NCI-H345 treated with DMSO at 0.1 percent for 48 hours (cell line): Measurements from ENCODE around the gene ST3GAL4.
"Not testable (repeated sequence)": the region's sequence is repeated elsewhere in the genome, so short reads cannot be mapped to it uniquely, and the experiment has no call there.

Source experiments
- DNase-seq: peaks from one replicate; lab custom pipeline; 2025; ENCODE audit not compliant: unreplicated experiment; lab: John Stamatoyannopoulos, UW

ST3GAL4 gene

GRCh38 chr11:126345759-126346585 lies 9.5 kb upstream of the ST3GAL4 start:
- no peak for DNase-seq

- DNase-seq = peak; percentile 95
Observed at GRCh38 chr11:126346586-126346940, 8.9 kb upstream of the ST3GAL4 start.

GRCh38 chr11:126346946-126347345 lies 8.5 kb upstream of the ST3GAL4 start:
- not testable (repeated sequence) for DNase-seq

DNA sequence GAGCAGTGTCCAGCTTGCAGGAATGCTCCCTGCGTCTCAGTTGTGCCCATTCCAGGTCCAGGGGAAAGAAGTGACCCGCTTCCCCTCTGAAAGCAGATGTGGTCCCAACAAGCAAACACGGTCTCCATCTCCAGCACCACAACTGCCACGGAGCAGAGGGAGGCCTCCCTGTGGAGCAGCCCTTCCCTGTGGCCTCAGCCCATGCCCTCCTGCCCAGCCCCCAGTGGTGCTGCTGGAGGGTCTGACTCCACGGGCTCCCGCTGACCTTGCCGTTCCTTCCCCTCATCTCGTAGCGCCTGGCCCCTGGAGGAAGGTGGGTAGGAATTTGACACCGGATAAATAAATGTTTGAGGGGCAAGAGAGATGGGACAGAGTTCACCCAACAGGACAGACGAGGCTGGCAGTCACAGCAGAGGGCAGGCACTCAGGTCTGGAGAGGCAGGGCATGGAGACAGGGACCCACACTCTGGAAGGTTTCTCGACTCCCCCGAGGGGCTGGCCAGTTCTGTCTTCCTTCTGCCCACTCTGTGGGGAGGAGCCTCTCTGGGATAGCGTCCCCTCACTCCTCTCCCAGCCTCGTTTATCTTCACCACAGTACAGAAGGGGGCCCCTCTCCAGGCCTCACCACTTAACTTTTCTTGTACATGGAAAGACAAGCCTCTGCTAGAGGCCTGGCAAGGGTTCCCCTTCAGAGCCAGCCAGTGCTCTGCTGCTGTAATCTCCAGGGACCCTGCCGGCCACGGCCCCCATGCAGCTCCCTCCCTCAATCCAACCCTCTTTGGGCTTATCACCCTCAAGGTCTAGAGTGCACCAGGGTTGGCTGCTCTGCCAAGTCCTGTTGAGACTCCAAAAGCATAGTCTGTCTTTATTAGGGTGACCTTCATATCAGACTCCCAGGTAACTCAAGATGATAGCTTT lies 7.5 kb upstream of the ST3GAL4 start:
- DNase-seq = no peak

GRCh38 chr11:126348806-126349582 lies 6.5 kb upstream of the ST3GAL4 start:
- DNase-seq = no peak

DNA sequence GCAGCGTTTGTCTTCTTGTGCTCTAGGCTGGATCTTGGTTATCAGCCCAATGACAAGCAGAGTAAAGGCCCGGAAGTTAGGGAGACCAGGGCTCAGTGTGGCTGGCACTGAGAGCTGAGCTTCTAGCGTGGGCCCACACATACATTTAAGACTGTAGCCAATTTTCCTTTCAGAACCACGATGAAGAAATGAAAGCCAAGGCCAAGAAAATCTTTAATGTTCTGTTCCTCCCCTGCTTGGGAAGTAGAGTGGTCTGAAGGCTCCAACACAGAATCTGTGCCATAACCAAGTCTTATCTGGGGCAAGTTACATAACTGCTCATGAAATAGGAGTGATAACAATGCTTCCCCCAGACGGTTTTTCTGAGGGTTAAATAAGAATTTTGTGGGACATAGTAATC lies 4.7 kb upstream of the ST3GAL4 start:
- no peak for DNase-seq

GRCh38 chr11:126352163-126352562 lies 3.3 kb upstream of the ST3GAL4 start:
- no peak for DNase-seq

- DNase-seq = no peak
Observed at GRCh38 chr11:126352934-126353801, 2.3 kb upstream of the ST3GAL4 start.

DNA sequence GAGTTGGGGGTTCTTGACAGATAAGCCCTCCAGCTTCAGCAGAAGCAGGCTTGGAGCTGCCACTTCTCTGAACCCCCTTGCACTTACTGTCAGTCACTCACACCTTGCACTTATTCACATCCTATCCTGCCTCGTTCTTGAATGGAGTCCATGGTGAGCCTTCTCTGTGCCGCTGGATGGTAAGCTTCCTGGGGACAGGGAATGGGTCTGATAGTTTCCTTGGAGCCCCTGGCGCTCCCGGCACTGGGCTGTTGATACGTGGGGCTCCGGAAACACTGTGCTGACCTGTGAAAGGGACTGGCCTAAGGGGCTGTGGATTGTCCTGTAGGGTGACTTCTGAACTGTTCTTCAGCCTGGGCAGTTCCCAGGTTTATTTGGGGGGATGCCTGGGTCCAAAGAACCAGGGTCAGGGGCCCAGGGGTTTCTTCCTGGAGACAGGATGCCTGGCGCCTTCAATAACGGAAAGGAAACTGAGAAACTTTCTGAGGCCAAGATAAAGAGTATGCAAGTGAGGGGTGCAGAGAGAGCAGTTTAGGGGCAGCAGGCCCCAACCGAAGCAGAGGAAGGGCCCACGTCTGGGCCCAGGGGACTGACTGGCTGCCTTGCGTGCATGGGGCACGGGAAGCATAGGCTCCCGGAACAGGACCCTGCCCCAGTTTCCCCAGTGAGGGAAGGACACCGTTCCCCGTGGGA lies 709 bp upstream of the ST3GAL4 start:
- no peak for DNase-seq

DNA sequence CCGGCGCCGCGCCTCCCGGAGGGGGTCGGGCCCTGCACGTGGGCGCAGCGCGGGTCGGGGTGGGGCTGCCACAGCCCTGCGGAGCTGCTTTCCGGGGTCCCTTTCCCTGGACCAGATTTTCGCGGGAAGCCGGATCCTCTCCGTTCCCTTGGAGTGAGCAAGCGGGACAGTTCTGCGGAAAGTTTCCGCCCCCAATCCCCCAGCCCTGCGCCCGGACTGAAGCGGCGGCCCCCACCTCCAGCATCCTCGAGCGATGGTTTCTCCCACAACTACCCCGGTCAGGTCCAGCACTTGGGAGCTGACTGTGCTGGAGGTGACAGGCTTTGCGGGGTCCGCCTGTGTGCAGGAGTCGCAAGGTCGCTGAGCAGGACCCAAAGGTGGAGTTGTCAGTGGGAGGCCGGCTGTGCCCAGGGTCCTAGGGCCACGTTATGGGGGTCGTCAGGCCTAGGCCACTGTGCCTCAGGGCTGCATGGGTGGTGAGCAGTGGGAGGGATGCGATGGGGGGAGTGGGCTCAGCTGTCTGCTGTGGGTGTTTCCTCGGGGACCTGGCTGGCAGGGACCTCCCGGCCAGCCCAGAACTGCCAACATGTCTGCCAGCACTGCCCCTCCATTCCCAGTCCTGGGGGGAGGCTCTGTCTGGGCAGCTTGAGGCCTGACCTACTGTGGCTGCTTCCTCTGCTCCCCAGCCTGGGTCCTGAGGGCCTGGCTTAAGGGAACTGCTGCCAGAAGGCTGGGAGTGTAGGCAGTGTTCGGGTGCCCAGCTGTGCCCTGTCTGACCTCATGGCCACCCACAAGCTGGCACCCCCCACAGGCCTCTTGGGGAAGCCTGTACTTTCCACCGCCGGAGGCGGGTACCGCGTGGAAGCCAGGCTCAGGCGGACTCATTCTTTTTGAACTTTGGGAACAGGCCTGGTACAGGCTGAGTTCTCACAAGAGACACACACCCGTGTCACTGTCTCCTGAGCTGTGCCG lies 726 bp downstream of the ST3GAL4 start:
- DNase-seq = no peak

GRCh38 chr11:126357055-126357962 lies 1.8 kb downstream of the ST3GAL4 start:
- no peak for DNase-seq

DNA sequence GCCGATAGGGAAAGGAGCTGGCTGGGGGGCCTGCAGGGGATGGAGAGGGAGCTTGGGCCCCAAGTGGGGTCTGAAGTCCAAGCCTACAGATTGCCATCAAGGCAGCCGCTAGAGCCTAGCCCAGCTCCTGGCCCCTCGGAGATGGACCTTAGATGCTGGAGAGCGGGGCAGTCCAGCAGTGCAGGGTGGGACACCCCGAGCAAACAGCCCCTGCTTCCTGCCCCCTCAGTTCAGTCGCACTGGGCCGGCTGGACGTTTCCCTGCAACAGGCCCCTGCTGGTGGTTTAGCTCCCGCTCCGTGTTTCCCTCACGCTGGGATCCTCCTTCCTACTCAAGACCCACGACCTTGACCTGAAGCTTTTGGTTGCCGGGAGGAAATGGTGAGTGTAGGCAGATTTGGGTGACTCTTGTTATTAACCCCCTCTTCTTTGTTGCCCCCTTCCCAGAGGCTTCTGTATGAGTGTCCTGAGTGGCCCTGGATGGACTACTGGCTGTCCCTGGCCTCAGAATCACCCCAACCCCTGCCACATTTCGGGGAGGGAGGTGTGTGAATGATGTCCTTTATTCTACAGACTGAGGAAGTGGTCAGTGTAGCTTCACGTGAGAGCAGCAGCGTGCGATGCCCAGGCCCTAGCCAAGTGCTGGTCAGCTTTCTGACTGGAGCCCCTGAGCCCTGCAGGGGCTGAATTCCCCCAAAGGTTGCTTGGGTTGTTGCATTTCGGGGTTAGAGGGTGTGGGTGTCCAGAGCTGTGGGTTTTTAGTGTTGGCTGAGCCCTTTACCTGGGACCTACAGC lies 2.7 kb downstream of the ST3GAL4 start:
- no peak for DNase-seq

DNA sequence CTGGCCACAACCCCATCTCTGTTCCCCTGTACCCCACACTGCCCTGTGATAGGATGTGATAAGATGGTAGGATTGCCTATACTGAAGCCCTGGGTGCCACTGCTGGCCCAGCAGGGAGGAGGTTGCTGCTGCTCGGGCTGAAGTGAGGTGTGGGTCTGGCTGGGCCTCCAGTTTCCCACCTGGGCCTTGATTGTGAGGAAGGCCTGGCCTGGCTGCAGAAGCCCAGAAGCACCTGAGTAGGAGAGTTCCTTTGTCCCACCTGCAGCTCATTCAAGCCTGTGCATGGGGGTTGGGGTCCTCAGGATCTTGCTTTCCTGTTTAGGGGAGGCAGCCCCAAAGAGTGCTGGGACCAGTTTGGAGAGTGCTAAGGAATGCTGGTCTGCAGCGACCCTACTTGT lies 3.3 kb downstream of the ST3GAL4 start:
- no peak for DNase-seq

GRCh38 chr11:126359431-126360048 lies 4.1 kb downstream of the ST3GAL4 start:
- DNase-seq = no peak

DNA sequence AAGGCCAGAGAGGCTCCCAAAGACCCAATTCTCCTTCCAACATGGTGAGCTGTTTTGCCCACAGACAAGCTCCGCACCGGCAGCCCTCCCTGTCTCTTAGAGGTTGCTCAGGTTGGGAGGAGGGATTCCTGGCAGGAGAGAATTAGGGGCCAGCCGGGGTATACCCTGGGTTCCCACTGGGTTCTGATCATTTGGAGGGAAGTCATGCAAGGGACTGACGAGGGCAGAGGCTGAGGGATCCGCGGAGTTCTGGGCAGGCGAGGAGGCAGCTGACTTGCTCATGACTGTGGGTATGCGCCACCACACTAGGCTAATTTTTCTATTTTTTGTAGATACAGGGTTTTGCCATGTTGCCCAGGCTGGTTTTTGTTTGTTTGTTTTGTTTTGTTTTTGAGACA lies 4.6 kb downstream of the ST3GAL4 start:
- DNase-seq = no peak

DNA sequence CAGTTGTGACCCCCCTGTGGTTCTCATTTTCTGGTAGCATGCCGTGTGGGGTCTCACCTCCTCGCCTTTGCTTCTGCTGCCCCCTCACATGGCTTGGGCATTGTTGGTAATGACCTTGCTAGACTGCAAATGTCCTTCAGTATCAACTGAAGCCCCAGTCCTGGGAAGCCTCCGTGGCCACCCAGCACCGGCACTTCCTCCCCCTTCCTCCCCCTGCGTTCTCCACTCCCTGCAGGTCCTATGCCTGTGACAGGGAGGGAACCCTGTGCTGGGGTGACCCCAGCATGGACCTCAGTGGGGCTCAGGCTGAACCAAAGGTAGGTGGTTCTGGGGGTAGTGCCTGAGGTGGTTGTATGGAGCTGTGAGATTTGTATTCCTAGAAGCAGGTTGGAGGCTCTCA lies 5.9 kb downstream of the ST3GAL4 start:
- no peak for DNase-seq
